Subcutaneous abdominal adipose tissue (tissue), 5 donors: Measurements from ENCODE around the gene ZNF723.
A peak's percentile ranks its signal among the peaks of the same experiment; 100 is the strongest.
"Not testable (repeated sequence)": the region's sequence is repeated elsewhere in the genome, so short reads cannot be mapped to it uniquely, and the experiment has no call there.

Experiments used
- H3K27ac ChIP-seq: one replicate; pipeline ENCODE4 v1.7.0; 2013; ENCODE audit warnings: low read depth, mild to moderate bottlenecking, inconsistent platforms, low read length, moderate library complexity
- H3K27me3 ChIP-seq, 5 donors: one replicate each; pipeline ENCODE4 v1.7.0; 2013; ENCODE audit warnings: low read length in 5 of 5, inconsistent platforms in 1 of 5; ENCODE audit not compliant: control insufficient read depth in 5 of 5, insufficient read depth in 4 of 5
- H3K36me3 ChIP-seq, 5 donors: one replicate each; pipeline ENCODE4 v1.7.0; 2013; ENCODE audit warnings: low read length in 5 of 5; ENCODE audit not compliant: control insufficient read depth in 5 of 5, insufficient read depth in 5 of 5
- H3K4me1 ChIP-seq, 5 donors: one replicate each; pipeline ENCODE4 v1.7.0; 2013; ENCODE audit warnings: low read length in 5 of 5, mild to moderate bottlenecking in 3 of 5, moderate library complexity in 1 of 5; ENCODE audit not compliant: control insufficient read depth in 5 of 5, insufficient read depth in 5 of 5
- H3K4me3 ChIP-seq, 5 donors: one replicate each; pipeline ENCODE4 v1.7.0; 2013; ENCODE audit warnings: low read length in 5 of 5, low read depth in 1 of 5
- H3K9ac ChIP-seq, 5 donors: one replicate each; pipeline ENCODE4 v1.7.0; 2013; ENCODE audit warnings: low read length in 5 of 5, mild to moderate bottlenecking in 4 of 5, moderate library complexity in 3 of 5
- H3K9me3 ChIP-seq, 5 donors: one replicate each; pipeline ENCODE4 v1.7.0; 2013; ENCODE audit warnings: low read length in 5 of 5; ENCODE audit not compliant: control insufficient read depth in 5 of 5
- donor health status: healthy.
- donor health status: healthy.
- donor health status: healthy.
- donor health status: healthy.
- donor health status: healthy.

ZNF723 gene

DNA sequence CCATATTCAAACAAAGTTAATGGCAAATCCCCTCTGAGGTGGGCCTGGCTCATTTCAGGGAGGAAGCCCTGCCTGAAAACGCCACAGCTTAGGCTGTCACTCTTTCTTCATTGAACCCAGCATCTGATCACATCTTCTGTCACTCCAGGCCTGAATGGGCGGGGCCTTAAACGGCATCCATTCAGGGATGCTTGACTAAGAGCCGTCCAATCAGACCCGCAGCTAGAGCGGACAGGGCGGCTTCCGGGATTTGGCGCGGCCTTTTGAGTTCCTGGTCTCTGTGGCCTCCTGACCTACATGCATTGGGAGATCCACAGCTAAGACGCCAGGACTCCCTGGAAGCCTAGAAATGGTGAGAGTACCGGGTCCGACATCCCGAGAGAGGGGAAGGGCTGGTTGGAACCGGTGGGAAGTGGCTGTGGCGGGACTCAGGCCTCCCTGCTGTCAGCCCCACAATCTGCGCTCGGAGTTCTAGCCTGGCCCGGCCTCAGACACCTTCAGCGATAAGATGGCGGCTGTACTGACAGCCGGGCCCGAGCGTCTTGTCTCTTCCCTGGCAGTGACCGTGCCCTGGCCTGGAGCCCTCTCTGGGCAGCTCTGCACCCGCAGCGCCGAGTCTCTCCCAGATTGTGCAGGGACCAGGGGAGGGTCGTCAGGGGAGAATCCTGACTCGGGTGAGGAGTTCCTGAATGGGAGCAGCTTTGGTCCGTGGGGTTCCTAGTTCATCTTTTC, at the start of gene ZNF723:
Gene ZNF723, plus strand, starts transcription at position 261 of the 732 bp plus-strand sequence. Its CDS starts 89 bp downstream, at position 350.
- Histone ChIP-seq H3K9me3 (peaks cover 0 to 27% (median 15%) of the 10 kb centered on the region in 5 donors), H3K4me1 (no peaks in the 10 kb centered on the region), H3K36me3 (no peaks in the 10 kb centered on the region), H3K9ac (no peak within 1 kb of the TSS), H3K27ac (no peak within 1 kb of the TSS), H3K27me3 (no peaks in the 10 kb centered on the region), H3K4me3 (peak within 1 kb of the TSS in 1 of 5 donors; percentile 22)

DNA sequence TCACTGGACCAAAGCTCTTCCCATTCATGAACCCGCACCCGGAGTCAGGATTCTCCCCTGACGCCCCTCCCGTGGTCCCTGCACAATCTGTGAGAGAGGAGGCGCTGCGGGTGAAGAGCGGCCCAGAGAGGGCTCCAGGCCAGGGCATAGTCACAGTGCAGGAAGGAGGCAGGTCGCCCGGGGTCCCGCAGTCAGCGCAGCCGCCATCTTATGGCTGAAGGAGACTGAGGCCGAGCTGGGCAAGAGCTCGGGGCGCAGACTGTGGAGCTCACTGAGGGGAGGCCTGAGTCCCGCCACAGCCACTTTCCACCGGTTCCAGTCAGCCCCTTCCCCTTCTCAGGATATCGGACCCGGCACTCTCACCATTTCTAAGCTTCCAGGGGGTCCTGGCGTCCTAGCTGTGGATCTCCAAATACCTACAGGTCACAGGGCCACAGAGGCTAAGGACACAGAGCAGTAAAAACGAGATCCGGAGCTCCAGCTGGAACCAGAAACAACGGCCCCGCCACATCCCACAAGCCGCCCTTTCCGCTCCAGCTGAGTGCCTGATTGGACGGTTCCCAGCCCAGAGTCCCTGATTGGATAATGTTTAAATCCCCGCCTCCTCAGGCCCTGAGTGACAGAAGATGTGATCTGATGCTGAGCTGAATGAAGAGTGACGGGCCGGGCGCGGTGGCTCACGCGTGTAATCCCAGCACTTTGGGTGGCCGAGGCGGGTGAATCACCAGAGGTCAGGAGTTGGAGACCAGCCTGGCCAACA, 48.3 kb upstream of the ZNF723 start, which contains the start of gene ZNF99:
Gene ZNF99, minus strand, starts transcription at position 501 of the 760 bp plus-strand sequence. Its CDS starts 135 bp downstream, at position 366.
- Histone ChIP-seq H3K9ac (peak within 1 kb of the TSS in 2 of 5 donors; percentile 43 to 55), H3K9me3 (peaks cover 0 to 15% (median 0%) of the 10 kb centered on the region in 5 donors)

DNA sequence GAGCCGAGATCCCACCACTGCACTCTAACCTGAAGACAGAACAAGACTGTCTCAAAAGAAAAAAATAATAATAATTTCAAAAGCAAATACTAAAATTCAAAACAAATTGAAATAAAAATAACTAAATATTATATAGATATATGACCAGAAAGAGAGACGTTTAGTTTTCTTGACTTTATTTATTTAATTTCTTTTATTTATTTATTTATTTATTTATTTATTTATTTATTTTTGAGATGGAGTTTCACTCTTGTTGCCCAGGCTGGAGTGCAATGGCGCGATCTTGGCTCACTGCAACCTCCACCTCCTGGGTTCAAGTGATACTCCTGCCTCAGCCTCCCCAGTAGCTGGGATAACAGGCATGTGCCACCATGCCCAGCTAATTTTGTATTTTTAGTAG, 39.2 kb upstream of the ZNF723 start:
- H3K9me3 ChIP-seq, result peaks cover 0 to 12% (median 5%) of the 10 kb centered on the region in 5 donors
- H3K4me3 ChIP-seq, H3K27ac ChIP-seq, H3K36me3 ChIP-seq, H3K9ac ChIP-seq, H3K27me3 ChIP-seq, H3K4me1 ChIP-seq: not testable (repeated sequence)

More for the DNA sequence above, 48.3 kb upstream of the ZNF723 start, which contains the start of gene ZNF99:
- H3K36me3 ChIP-seq, result no peaks in the 10 kb centered on the region
- peak within 1 kb of the TSS; percentile 56 to 88 (median 74) for H3K4me3 ChIP-seq
- H3K27me3 ChIP-seq, result no peaks in the 10 kb centered on the region
- H3K27ac ChIP-seq, result no peak within 1 kb of the TSS
- peaks cover 0 to 6% (median 0%) of the 10 kb centered on the region in 5 donors for H3K4me1 ChIP-seq

DNA sequence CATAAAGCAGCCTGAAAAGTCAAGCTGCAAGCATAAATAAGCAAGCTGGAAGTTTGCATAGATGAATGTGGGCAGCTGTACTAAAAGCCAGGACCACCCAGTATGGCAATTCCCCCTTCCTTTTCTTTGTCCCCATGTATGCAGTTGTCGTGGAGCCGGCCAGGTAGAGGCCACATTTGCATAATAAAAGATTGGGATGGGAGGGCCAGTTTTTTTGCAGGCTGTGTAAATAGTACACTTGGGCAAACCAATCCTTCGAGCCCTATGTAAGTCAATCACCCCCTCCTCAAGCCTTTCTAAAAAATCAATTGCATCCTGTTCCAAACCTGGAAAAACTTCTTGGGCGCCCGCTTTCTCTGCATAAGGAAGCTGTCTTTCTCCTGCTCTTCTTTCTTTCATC, 35.1 kb upstream of the ZNF723 start:
- H3K9me3 ChIP-seq, result peaks cover 0 to 10% (median 9%) of the 10 kb centered on the region in 5 donors
- no peak overlapping the region for H3K4me3 ChIP-seq
- no peaks in the 10 kb centered on the region for H3K36me3 ChIP-seq
- H3K27ac ChIP-seq, result no peak overlapping the region
- H3K4me1 ChIP-seq, result no peaks in the 10 kb centered on the region
- no peak overlapping the region for H3K9ac ChIP-seq
- H3K27me3 ChIP-seq, result no peaks in the 10 kb centered on the region

DNA sequence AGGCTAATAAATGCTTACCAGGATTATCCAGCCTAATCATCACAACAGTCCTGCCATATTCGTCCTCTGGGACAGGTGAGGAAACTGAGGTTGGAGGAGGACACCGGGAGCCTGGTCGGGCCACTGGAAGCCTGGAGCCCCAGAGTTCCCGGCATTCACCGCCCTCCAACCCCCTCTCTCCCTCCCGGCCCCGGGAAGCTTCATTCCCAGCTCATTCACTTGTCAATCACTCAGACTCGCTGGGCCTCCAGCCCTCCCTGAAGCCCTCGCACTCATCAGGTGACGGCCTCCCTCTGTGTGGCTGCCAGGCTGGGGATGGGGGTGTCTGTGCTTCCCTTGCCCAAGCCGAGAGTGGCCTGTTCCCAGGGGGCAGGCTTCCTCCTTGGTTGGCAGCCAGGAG, 25.7 kb upstream of the ZNF723 start:
- Histone ChIP-seq H3K4me3 (no peak overlapping the region), H3K9ac (no peak overlapping the region), H3K36me3 (no peaks in the 10 kb centered on the region), H3K4me1 (no peaks in the 10 kb centered on the region), H3K27ac (no peak overlapping the region), H3K9me3 (peaks cover 0 to 33% (median 8%) of the 10 kb centered on the region in 5 donors), H3K27me3 (peaks cover 3 to 7% (median 5%) of the 10 kb centered on the region in 5 donors)

DNA sequence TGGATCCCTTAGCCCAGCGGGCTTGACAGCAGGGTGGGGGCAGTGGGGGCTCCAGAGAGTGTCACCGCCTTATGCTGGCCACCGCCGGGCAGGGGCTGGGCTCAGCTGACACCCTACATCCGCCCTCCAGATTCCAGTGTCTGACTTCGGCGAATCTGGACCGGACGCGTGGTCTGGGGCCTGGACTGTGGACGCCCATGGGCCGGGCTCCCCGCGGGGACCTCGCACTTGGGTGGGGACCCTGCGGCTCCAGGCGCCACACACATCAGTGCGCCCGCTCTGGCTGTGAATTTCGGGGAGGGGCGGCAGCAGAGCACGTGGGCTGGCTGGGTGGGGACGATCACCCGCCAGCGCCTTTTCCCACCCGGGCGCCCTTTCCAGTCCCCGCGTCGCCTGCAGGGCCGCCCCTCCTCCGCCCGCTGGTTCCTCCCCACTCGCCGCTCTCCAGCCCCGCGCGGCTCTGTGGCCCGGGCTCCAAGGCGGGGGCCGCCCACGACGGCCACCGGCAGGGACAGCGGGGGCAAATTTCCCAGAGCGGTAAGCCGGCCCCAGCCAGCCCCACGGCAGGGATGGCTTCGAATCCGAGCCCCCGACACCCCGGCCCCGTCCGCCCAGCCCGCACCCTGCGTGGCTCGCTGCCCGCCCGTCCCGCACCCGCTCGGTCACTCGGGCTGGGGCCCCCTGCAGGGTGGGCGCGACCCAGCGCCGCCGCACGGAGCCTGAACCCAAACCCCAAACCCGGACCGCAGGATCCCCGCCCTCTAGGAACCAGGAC, 24.8 kb upstream of the ZNF723 start:
- H3K9me3 ChIP-seq, result peaks cover 0 to 33% (median 8%) of the 10 kb centered on the region in 5 donors
- H3K36me3 ChIP-seq, result no peaks in the 10 kb centered on the region
- H3K27ac ChIP-seq, result no peak overlapping the region
- no peaks in the 10 kb centered on the region for H3K4me1 ChIP-seq
- H3K4me3 ChIP-seq, result no peak overlapping the region
- no peak overlapping the region for H3K9ac ChIP-seq
- H3K27me3 ChIP-seq, result peaks cover 3 to 7% (median 5%) of the 10 kb centered on the region in 5 donors

DNA sequence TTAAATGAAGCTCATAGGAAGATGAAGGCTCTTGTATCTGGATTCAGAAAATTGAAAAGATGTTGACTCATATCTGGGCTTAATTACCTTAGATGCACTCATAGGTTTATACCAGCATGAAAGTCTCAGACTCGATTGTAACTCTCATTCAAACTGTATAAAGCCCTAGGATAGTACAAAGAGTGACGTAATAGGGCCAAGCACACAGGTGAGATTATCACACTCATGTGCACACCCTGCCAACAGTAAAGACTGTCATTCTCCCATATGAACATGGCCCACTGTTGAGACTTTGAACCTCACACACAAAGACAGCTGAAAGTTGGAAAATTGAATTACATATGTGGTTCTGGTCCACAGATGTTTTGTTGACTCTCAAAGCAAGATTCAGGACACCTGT, 18.0 kb upstream of the ZNF723 start:
- no peaks in the 10 kb centered on the region for H3K4me1 ChIP-seq
- no peaks in the 10 kb centered on the region for H3K36me3 ChIP-seq
- no peak overlapping the region for H3K4me3 ChIP-seq
- H3K27ac ChIP-seq, result no peak overlapping the region
- no peak overlapping the region for H3K9ac ChIP-seq
- no peaks in the 10 kb centered on the region for H3K27me3 ChIP-seq
- peaks cover 0 to 35% (median 17%) of the 10 kb centered on the region in 5 donors for H3K9me3 ChIP-seq

DNA sequence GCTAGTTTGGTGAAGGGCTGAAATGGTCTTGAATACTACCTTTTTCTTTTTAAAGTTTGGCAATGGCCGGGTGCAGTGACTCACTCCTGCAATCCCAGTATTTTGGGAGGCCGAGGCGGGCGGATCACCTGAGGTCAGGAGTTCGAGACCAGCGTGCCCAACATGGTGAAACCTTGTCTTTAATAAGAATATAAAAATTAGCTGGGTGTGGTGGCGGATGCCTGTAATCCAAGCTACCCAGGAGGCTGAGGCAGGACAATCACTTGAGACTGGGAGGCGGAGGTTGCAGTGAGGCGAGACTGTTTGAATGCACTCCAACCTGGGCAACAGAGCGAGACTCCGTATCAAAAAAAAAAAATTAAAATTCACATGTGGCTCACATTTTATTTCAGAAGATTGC, 880 bp upstream of the ZNF723 start:
- Histone ChIP-seq H3K9me3 (peaks cover 2 to 23% (median 15%) of the 10 kb centered on the region in 5 donors), H3K4me3 (no peak overlapping the region), H3K27me3 (no peaks in the 10 kb centered on the region), H3K4me1 (no peaks in the 10 kb centered on the region), H3K27ac (no peak overlapping the region), H3K9ac (no peak overlapping the region), H3K36me3 (no peaks in the 10 kb centered on the region)

DNA sequence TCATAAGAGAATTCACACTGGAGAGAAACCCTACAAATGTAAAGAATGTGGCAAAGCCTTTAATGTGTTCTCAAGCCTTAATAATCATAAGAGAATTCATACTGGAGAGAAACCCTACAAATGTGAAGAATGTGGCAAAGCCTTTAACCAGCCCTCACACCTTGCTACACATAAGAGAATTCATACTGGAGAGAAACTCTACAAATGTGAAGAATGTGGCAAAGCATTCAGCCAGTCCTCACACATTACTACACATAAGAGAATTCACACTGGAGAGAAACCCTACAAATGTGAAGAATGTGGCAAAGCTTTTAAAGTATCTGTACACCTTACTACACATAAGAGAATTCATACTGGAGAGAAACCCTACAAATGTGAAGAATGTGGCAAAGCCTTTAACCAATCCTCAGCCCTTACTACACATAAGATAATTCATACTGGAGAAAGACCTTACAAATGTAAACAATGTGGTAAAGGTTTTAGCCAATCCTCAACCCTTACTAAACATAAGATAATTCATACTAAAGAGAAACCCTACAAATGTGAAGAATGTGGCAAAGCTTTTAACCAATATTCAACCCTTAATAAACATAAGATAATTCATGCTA, 25.7 kb downstream of the ZNF723 start:
- not testable (repeated sequence) for H3K27me3 ChIP-seq, H3K9ac ChIP-seq, H3K4me1 ChIP-seq, H3K36me3 ChIP-seq, H3K27ac ChIP-seq
- Histone ChIP-seq H3K4me3 (peak overlapping the region in 2 of 5 donors; percentile 29 to 51), H3K9me3 (peaks cover 19 to 63% (median 55%) of the 10 kb centered on the region in 5 donors)
